H1 (cell line): ENCODE data around the gene JUP. TPM values are rescaled to one million over a fixed set of nuclear protein-coding genes. Genes with fewer than 3 reads are reported as not detected.
A peak's percentile ranks its signal among the peaks of the same experiment; 100 is the strongest.

Experiments
- CEBPB ChIP-seq: IDR thresholded peaks from 2 replicates; pipeline ENCODE4 v1.6.1; 2012; ENCODE audit warnings: low read depth, low read length
- CTCF ChIP-seq, 3 experiments: IDR thresholded peaks; 1 replicate in 2 of 3; 2 replicates in 1 of 3; pipeline versions ENCODE4 v1.5.1 to v1.6.1; 2011; ENCODE audit warnings: low read length in 3 of 3, mild to moderate bottlenecking in 3 of 3, inconsistent platforms in 2 of 3, low read depth in 1 of 3, moderate library complexity in 1 of 3; ENCODE audit not compliant: insufficient read depth in 1 of 3; ENCODE audit errors: control extremely low read depth in 1 of 3
- MAX ChIP-seq: IDR thresholded peaks from 2 replicates; pipeline ENCODE4 v1.6.1; 2012; ENCODE audit warnings: inconsistent platforms
- POLR2A ChIP-seq, 2 experiments: IDR thresholded peaks; 1 replicate in 1 of 2; 2 replicates in 1 of 2; pipeline ENCODE4 v1.6.1; 2011; ENCODE audit warnings: low read depth in 2 of 2, low read length in 2 of 2, mild to moderate bottlenecking in 2 of 2; ENCODE audit errors: control extremely low read depth in 1 of 2
- SAP30 ChIP-seq: fragments of 300-600 bp; sonication (generic); IDR thresholded peaks from 2 replicates; pipeline ENCODE4 v1.7.1; 2012; ENCODE audit warnings: low read length, moderate library complexity, mild to moderate bottlenecking, inconsistent platforms; ENCODE audit not compliant: insufficient read depth, insufficient replicate concordance
- SP1 ChIP-seq: IDR thresholded peaks from 2 replicates; pipeline ENCODE4 v1.6.1; 2011; ENCODE audit warnings: low read depth, low read length
- SRF ChIP-seq: IDR thresholded peaks from 2 replicates; pipeline ENCODE4 v1.6.1; 2011; ENCODE audit warnings: mild to moderate bottlenecking, low read depth, low read length, moderate library complexity
- TCF12 ChIP-seq: IDR thresholded peaks from 2 replicates; pipeline ENCODE4 v1.6.1; 2011; ENCODE audit warnings: low read depth, mild to moderate bottlenecking, low read length
- polyA plus RNA-seq, 7 experiments: library from polyadenylated mRNA; depleted of rRNA in 3 of 7; stranded (reverse) in 5 of 7; unstranded in 2 of 7; fragments of >200 nt in 5 of 7; fragments of 200-250 nt in 2 of 7; gene quantifications; 1 replicate in 5 of 7; 2 replicates in 1 of 7; 4 replicates in 1 of 7; pipeline versions ENCODE4 v1.2.1 to v1.2.3, GENCODE V29; 2011 to 2013; ENCODE audit warnings: missing spikeins in 2 of 7, mixed read lengths in 2 of 7
- total RNA-seq: library from RNA; stranded (reverse); fragmentation: NEBNext Ultra II Directional; extraction: Animal tissue kit (Norgen Biotek cat#: 25700); gene quantifications from 2 replicates; pipeline ENCODE4 v1.2.1, GENCODE V29; 2021

The JUP gene
- total and polyA plus RNA-seq, 2 of the 8 experiments (the other 6 are each of a cell fraction or from before 2014, with no cell fraction given): 62.8 to 102 TPM

GRCh38 chr17:41801374-41802271 is 15.1 kb upstream of the JUP start (continued):
- TF ChIP-seq CTCF (IDR thresholded peaks at IDR 0.05; ENCODE audit: control extremely low read depth in 1 of 3, insufficient read depth in 1 of 3, low read depth in 1 of 3, low read length in 3 of 3) (peak; percentile 92 to 97 (median 97)), POLR2A (IDR thresholded peaks at IDR 0.05; ENCODE audit: control extremely low read depth in 1 of 2, low read depth in 2 of 2, low read length in 2 of 2) (peak in 1 of 2 experiments; percentile 17; a peak in 1 of 3 replicates), TCF12 (0 out of 2 replicates have a peak, but pooled peaks have one; percentile 73), MAX (peak; percentile 56; the same call in 1 of the 2 replicates), CEBPB (no peak), SRF (no peak), SP1 (no peak), SAP30 (no peak)
